ENCODE data around the gene MYG1. TPM values are rescaled to one million over a fixed set of nuclear protein-coding genes. Genes with fewer than 3 reads are reported as not detected.
A peak's percentile ranks its signal among the peaks of the same experiment; 100 is the strongest.

Gene MYG1
- total RNA-seq, 1 experiment from 2014 or later: 104 TPM

- Histone ChIP-seq H3K9ac (ENCODE audit: low read length) (peak overlapping the region; percentile 67; the same call in 1 of the 2 replicates), H3K4me1 (ENCODE audit: control insufficient read depth in 1 of 2, insufficient read depth in 2 of 2, low read length in 2 of 2) (peaks cover 11 to 21% of the 10 kb centered on the region in 2 experiments; a peak in 3 of 4 replicates), H3K4me3 (replicated peaks in 1 of 2; ENCODE audit: low read depth in 1 of 2, low read length in 2 of 2) (peak overlapping the region; percentile 54 to 68), H3K9me3 (ENCODE audit: control insufficient read depth in 1 of 2, insufficient read depth in 1 of 2, low read depth in 1 of 2, low read length in 2 of 2) (no peaks in the 10 kb centered on the region), H4K20me1 (ENCODE audit: insufficient read depth) (no peaks in the 10 kb centered on the region), H3K27me3 (ENCODE audit: insufficient read depth, low read length) (no peaks in the 10 kb centered on the region), H2AFZ (ENCODE audit: low read depth, low read length, poor library complexity, severe bottlenecking) (no peak overlapping the region), H3K4me2 (ENCODE audit: low read length) (peak overlapping the region; percentile 93), H3K9me2 (ENCODE audit: insufficient read depth) (no peaks in the 10 kb centered on the region), H3K27ac (ENCODE audit: low read depth, low read length) (peak overlapping the region; percentile 65; the same call in 1 of the 2 replicates), H3K79me2 (ENCODE audit: insufficient read depth, low read length) (no peaks in the 10 kb centered on the region), H3K36me3 (ENCODE audit: control insufficient read depth in 1 of 2, insufficient read depth in 2 of 2, low read length in 2 of 2) (no peaks in the 10 kb centered on the region)
- DNase-seq (ENCODE audit: low read depth, low spot score) (no peak), ATAC-seq (peak; percentile 16)
- TF ChIP-seq EZH2 (IDR thresholded peaks at IDR 0.05) (no peak), CBX3 (IDR thresholded peaks at IDR 0.05; ENCODE audit: low read depth) (no peak), ZNF274 (IDR thresholded peaks at IDR 0.05; ENCODE audit: low read depth, low read length) (no peak), ZBTB33 (IDR thresholded peaks at IDR 0.05; ENCODE audit: extremely low read depth, insufficient replicate concordance, low read length) (no peak), ELF1 (IDR thresholded peaks at IDR 0.05; ENCODE audit: borderline replicate concordance, low read depth) (no peak), CEBPB (IDR thresholded peaks at IDR 0.05; ENCODE audit: low read depth) (no peak)
- TF ChIP-seq, protein P1, sequence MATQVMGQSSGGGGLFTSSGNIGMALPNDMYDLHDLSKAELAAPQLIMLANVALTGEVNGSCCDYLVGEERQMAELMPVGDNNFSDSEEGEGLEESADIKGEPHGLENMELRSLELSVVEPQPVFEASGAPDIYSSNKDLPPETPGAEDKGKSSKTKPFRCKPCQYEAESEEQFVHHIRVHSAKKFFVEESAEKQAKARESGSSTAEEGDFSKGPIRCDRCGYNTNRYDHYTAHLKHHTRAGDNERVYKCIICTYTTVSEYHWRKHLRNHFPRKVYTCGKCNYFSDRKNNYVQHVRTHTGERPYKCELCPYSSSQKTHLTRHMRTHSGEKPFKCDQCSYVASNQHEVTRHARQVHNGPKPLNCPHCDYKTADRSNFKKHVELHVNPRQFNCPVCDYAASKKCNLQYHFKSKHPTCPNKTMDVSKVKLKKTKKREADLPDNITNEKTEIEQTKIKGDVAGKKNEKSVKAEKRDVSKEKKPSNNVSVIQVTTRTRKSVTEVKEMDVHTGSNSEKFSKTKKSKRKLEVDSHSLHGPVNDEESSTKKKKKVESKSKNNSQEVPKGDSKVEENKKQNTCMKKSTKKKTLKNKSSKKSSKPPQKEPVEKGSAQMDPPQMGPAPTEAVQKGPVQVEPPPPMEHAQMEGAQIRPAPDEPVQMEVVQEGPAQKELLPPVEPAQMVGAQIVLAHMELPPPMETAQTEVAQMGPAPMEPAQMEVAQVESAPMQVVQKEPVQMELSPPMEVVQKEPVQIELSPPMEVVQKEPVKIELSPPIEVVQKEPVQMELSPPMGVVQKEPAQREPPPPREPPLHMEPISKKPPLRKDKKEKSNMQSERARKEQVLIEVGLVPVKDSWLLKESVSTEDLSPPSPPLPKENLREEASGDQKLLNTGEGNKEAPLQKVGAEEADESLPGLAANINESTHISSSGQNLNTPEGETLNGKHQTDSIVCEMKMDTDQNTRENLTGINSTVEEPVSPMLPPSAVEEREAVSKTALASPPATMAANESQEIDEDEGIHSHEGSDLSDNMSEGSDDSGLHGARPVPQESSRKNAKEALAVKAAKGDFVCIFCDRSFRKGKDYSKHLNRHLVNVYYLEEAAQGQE (IDR thresholded peaks at IDR 0.05; ENCODE audit: low read depth): no peak
- RAD21 ChIA-PET (ENCODE audit: low non-redundant PET in 1 of 2, low total read pairs in 2 of 2, uncharacterized antibody in 2 of 2, unreplicated experiment in 2 of 2): interaction anchor here (1.0 to 1.8 kb wide), 4 partner anchors 19 to 163 kb away, joined by 3 to 4 read pairs (median 4); no protein-coding TSS in a partner anchor
- CTCF ChIA-PET: interaction anchor here (0.7 to 2.1 kb wide), 18 partner anchors 10 to 280 kb away, joined by 3 to 14 read pairs (median 5); partner anchors contain the start of gene AAAS
- intact Hi-C loops (cut with micrococcal nuclease): no loop called here
- BruUV-seq (replicated peaks): no TSS peak
- POLR2A ChIA-PET: interaction anchor here (1.3 to 1.6 kb wide), 4 partner anchors 14 to 76 kb away, joined by 3 to 9 read pairs (median 6); partner anchors contain the start of genes AAAS and SP1
These were observed 46.1 kb downstream of the MYG1 start for GRCh38 chr12:53345486-53346188.
